H9 (cell line): ENCODE measurements around the gene AIMP1. TPM values are rescaled to one million over a fixed set of nuclear protein-coding genes. Genes with fewer than 3 reads are reported as not detected.

Source experiments
- DNase-seq: peaks from one replicate; pipeline ENCODE4 v3.0.0-alpha.2; 2017
- H2AFZ ChIP-seq: one replicate; pipeline ENCODE4 v1.6.1; 2013; ENCODE audit warnings: mild to moderate bottlenecking, low read length, control low read depth, moderate library complexity
- H2AK5ac ChIP-seq: 2 replicates; pipeline ENCODE4 v1.6.1; 2013; ENCODE audit warnings: low read length, control low read depth, mixed read lengths; ENCODE audit not compliant: insufficient read length
- H2BK120ac ChIP-seq: one replicate; pipeline ENCODE4 v1.6.1; 2013; ENCODE audit warnings: low read depth, mild to moderate bottlenecking, low read length, control low read depth, inconsistent platforms; ENCODE audit not compliant: poor library complexity, severe bottlenecking
- H2BK12ac ChIP-seq: 2 replicates; pipeline ENCODE4 v1.6.1; 2013; ENCODE audit warnings: low read length, control low read depth, mixed read lengths, low read depth; ENCODE audit not compliant: insufficient read length
- H2BK15ac ChIP-seq: 2 replicates; pipeline ENCODE4 v1.6.1; 2013; ENCODE audit warnings: low read depth, low read length, control low read depth
- H2BK20ac ChIP-seq: one replicate; pipeline ENCODE4 v1.6.1; 2013; ENCODE audit warnings: low read depth, mild to moderate bottlenecking, low read length, control low read depth, inconsistent platforms; ENCODE audit not compliant: poor library complexity, severe bottlenecking
- H2BK5ac ChIP-seq: 2 replicates; pipeline ENCODE4 v1.6.1; 2013; ENCODE audit warnings: low read length, control low read depth, mixed read lengths; ENCODE audit not compliant: insufficient read length
- H3K14ac ChIP-seq: 2 replicates; pipeline ENCODE4 v1.6.1; 2013; ENCODE audit warnings: low read length, control low read depth; ENCODE audit not compliant: insufficient read depth
- H3K18ac ChIP-seq: 2 replicates; pipeline ENCODE4 v1.6.1; 2013; ENCODE audit warnings: low read depth, mild to moderate bottlenecking, mixed read lengths, low read length, control low read depth; ENCODE audit not compliant: insufficient read length
- H3K23ac ChIP-seq: 2 replicates; pipeline ENCODE4 v1.6.1; 2013; ENCODE audit warnings: low read length, control low read depth, mixed read lengths, low read depth; ENCODE audit not compliant: insufficient read length
- H3K23me2 ChIP-seq: 2 replicates; pipeline ENCODE4 v1.6.1; 2013; ENCODE audit warnings: low read depth, mild to moderate bottlenecking, mixed read lengths, low read length, control low read depth; ENCODE audit not compliant: insufficient read length, poor library complexity, severe bottlenecking
- H3K27ac ChIP-seq: 2 replicates; pipeline ENCODE4 v1.5.1; 2013; ENCODE audit warnings: low read length, control low read depth, mixed read lengths, low read depth; ENCODE audit not compliant: insufficient read length
- H3K27me3 ChIP-seq: 2 replicates; pipeline ENCODE4 v1.6.1; 2013; ENCODE audit warnings: low read length, control low read depth, inconsistent platforms; ENCODE audit not compliant: insufficient read depth
- H3K4ac ChIP-seq: 2 replicates; pipeline ENCODE4 v1.6.1; 2013; ENCODE audit warnings: low read depth, mild to moderate bottlenecking, control low read depth, inconsistent platforms, low read length, moderate library complexity
- H3K4me1 ChIP-seq: 2 replicates; pipeline ENCODE4 v1.6.1; 2013; ENCODE audit warnings: low read length, control low read depth, inconsistent platforms; ENCODE audit not compliant: insufficient read depth
- H3K4me2 ChIP-seq: 2 replicates; pipeline ENCODE4 v1.6.1; 2013; ENCODE audit warnings: low read length, control low read depth, mixed read lengths; ENCODE audit not compliant: insufficient read length, insufficient read depth
- H3K56ac ChIP-seq: 2 replicates; pipeline ENCODE4 v1.6.1; 2013; ENCODE audit warnings: low read depth, mild to moderate bottlenecking, mixed read lengths, low read length, control low read depth; ENCODE audit not compliant: insufficient read length
- H3K79me1 ChIP-seq: 2 replicates; pipeline ENCODE4 v1.6.1; 2013; ENCODE audit warnings: low read depth, mild to moderate bottlenecking, moderate library complexity, low read length, control low read depth, inconsistent platforms; ENCODE audit not compliant: insufficient read depth, poor library complexity, severe bottlenecking
- H3K79me2 ChIP-seq: 2 replicates; pipeline ENCODE4 v1.6.1; 2013; ENCODE audit warnings: low read length, control low read depth, inconsistent platforms; ENCODE audit not compliant: insufficient read depth
- H3K9ac ChIP-seq: 2 replicates; pipeline ENCODE4 v1.6.1; 2013; ENCODE audit warnings: low read length, control low read depth, mixed read lengths; ENCODE audit not compliant: insufficient read length; ENCODE audit errors: extremely low read depth
- H3K9me3 ChIP-seq: one replicate; pipeline ENCODE4 v1.6.1; 2013; ENCODE audit warnings: low read depth, low read length, inconsistent platforms; ENCODE audit not compliant: control insufficient read depth
- H3T11ph ChIP-seq: one replicate; pipeline ENCODE4 v1.6.1; 2013; ENCODE audit warnings: mild to moderate bottlenecking, low read length, control low read depth, inconsistent platforms
- H4K20me1 ChIP-seq: one replicate; pipeline ENCODE4 v1.6.1; 2013; ENCODE audit not compliant: control insufficient read depth, insufficient read length, insufficient read depth
- H4K5ac ChIP-seq: 2 replicates; pipeline ENCODE4 v1.6.1; 2013; ENCODE audit warnings: low read depth, mild to moderate bottlenecking, mixed read lengths, low read length, control low read depth; ENCODE audit not compliant: insufficient read length
- H4K8ac ChIP-seq: replicated peaks from 2 replicates; pipeline ENCODE4 v1.6.1; 2013; ENCODE audit warnings: low read length, control low read depth, mixed read lengths, low read depth; ENCODE audit not compliant: insufficient read length
- H4K91ac ChIP-seq: 2 replicates; pipeline ENCODE4 v1.6.1; 2013; ENCODE audit warnings: low read depth, mild to moderate bottlenecking, moderate library complexity, mixed read lengths, low read length, control low read depth; ENCODE audit not compliant: insufficient read length
- H3K27ac Mint-ChIP-seq, 3 experiments: 2 replicates in 2 of 3; 3 replicates in 1 of 3; pipeline ENCODE4 v1.8.0; 2020 to 2021; ENCODE audit warnings: mixed read lengths in 3 of 3, mild to moderate bottlenecking in 1 of 3, moderate library complexity in 1 of 3
- H3K27me3 Mint-ChIP-seq: 2 replicates; pipeline ENCODE4 v1.8.0; 2021; ENCODE audit warnings: low read depth, mild to moderate bottlenecking, moderate library complexity, mixed read lengths
- H3K36me3 Mint-ChIP-seq, 3 experiments: 2 replicates in 2 of 3; 3 replicates in 1 of 3; pipeline ENCODE4 v1.8.0; 2020 to 2021; ENCODE audit warnings: low read depth in 3 of 3, mixed read lengths in 3 of 3; ENCODE audit not compliant: insufficient read depth in 1 of 3
- H3K4me1 Mint-ChIP-seq, 2 experiments: 2 replicates each; pipeline ENCODE4 v1.8.0; 2020; ENCODE audit warnings: mixed read lengths in 2 of 2
- H3K4me3 Mint-ChIP-seq, 2 experiments: 2 replicates in 1 of 2; 3 replicates in 1 of 2; pipeline ENCODE4 v1.8.0; 2020 to 2021; ENCODE audit warnings: mild to moderate bottlenecking in 2 of 2, mixed read lengths in 2 of 2, moderate library complexity in 1 of 2
- H3K9me3 Mint-ChIP-seq, 2 experiments: 2 replicates in 1 of 2; 3 replicates in 1 of 2; pipeline ENCODE4 v1.8.0; 2020; ENCODE audit warnings: mild to moderate bottlenecking in 2 of 2, mixed read lengths in 2 of 2, moderate library complexity in 1 of 2
- CTCF ChIP-seq: fragments of 200-600 bp; sonication (generic); conservative IDR thresholded peaks from 3 replicates; pipeline ENCODE4 v1.8.0; 2021; ENCODE audit warnings: antibody characterized with exemption, mild to moderate bottlenecking
- total RNA-seq: library from RNA; stranded (reverse); gene quantifications from 2 replicates; pipeline ENCODE4 v1.2.1, GENCODE V29; 2021

AIMP1 gene
- total RNA-seq, 1 experiment from 2014 or later: 36.8 TPM

GRCh38 chr4:106371161-106371560 lies 54.8 kb downstream of the AIMP1 start:
- Histone ChIP-seq H3K14ac (no peak overlapping the region), H3T11ph (no peak overlapping the region), H3K79me1 (no peaks in the 10 kb centered on the region), H2AK5ac (no peak overlapping the region), H2AFZ (no peak overlapping the region), H4K20me1 (no peaks in the 10 kb centered on the region), H3K4me2 (no peak overlapping the region), H4K8ac (no peak overlapping the region), H3K79me2 (no peaks in the 10 kb centered on the region), H3K4ac (no peak overlapping the region), H2BK120ac (no peak overlapping the region), H3K27me3 (no peaks in the 10 kb centered on the region), H4K91ac (no peak overlapping the region), H3K9ac (no peak overlapping the region), H3K18ac (no peak overlapping the region), H3K23me2 (no peaks in the 10 kb centered on the region), H2BK12ac (no peak overlapping the region), H3K4me1 (no peaks in the 10 kb centered on the region), H3K56ac (no peak overlapping the region), H3K27ac (no peak overlapping the region), H3K9me3 (no peaks in the 10 kb centered on the region), H2BK5ac (no peak overlapping the region), H4K5ac (no peak overlapping the region), H2BK15ac (no peak overlapping the region), H2BK20ac (no peak overlapping the region), H3K23ac (no peak overlapping the region)
- Mint-ChIP-seq H3K4me3 (no peak overlapping the region), H3K4me1 (peaks cover 0 to 2% of the 10 kb centered on the region in 2 experiments; a peak in 1 of 4 replicates), H3K9me3 (no peaks in the 10 kb centered on the region), H3K27ac (no peak overlapping the region), H3K27me3 (no peaks in the 10 kb centered on the region), H3K36me3 (no peaks in the 10 kb centered on the region)
- TF ChIP-seq CTCF: no peak
- DNase-seq: no peak
